Neural progenitor cell (in vitro differentiated cells): Measurements from ENCODE around the gene TLR3. TPM values are rescaled to one million over a fixed set of nuclear protein-coding genes. Genes with fewer than 3 reads are reported as not detected.

ENCODE experiments used
- DNase-seq: peaks from one replicate; pipeline ENCODE4 v3.0.0-alpha.2; 2016; ENCODE audit warnings: low spot score
- H2AFZ ChIP-seq: fragments of 200-600 bp; sonication (generic); replicated peaks from 2 replicates; pipeline ENCODE4 v1.6.1; 2016; ENCODE audit warnings: antibody characterized with exemption
- H3F3A ChIP-seq: fragments of 200-600 bp; sonication (generic); 2 replicates; pipeline ENCODE4 v1.6.1; 2016; ENCODE audit warnings: antibody characterized with exemption, low read depth
- H3K27ac ChIP-seq: fragments of 200-600 bp; sonication (generic); 2 replicates; pipeline ENCODE4 v1.5.1; 2016; ENCODE audit warnings: mild to moderate bottlenecking
- H3K27me3 ChIP-seq: fragments of 200-600 bp; sonication (generic); 2 replicates; pipeline ENCODE4 v1.6.1; 2016; ENCODE audit warnings: mild to moderate bottlenecking, moderate library complexity
- H3K36me3 ChIP-seq: fragments of 200-600 bp; sonication (generic); 2 replicates; pipeline ENCODE4 v1.5.1; 2016
- H3K4me1 ChIP-seq: fragments of 200-600 bp; sonication (generic); 2 replicates; pipeline ENCODE4 v1.6.1; 2016; ENCODE audit warnings: mixed run types
- H3K4me2 ChIP-seq: fragments of 200-600 bp; sonication (generic); 2 replicates; pipeline ENCODE4 v1.6.1; 2016
- H3K4me3 ChIP-seq: fragments of 200-600 bp; sonication (generic); 2 replicates; pipeline ENCODE4 v1.5.1; 2016
- H3K79me2 ChIP-seq: fragments of 200-600 bp; sonication (generic); 2 replicates; pipeline ENCODE4 v1.6.1; 2016; ENCODE audit warnings: low read depth
- H3K9ac ChIP-seq: fragments of 200-600 bp; sonication (generic); 2 replicates; pipeline ENCODE4 v1.6.1; 2016
- H3K9me3 ChIP-seq: fragments of 200-600 bp; sonication (generic); 2 replicates; pipeline ENCODE4 v1.5.1; 2016; ENCODE audit warnings: low read depth
- H4K20me1 ChIP-seq: fragments of 200-600 bp; sonication (generic); 2 replicates; pipeline ENCODE4 v1.6.1; 2016; ENCODE audit warnings: low read depth
- H3K27ac Mint-ChIP-seq: 3 replicates; pipeline ENCODE4 v1.8.0; 2021; ENCODE audit warnings: mixed read lengths
- H3K27me3 Mint-ChIP-seq: 2 replicates; pipeline ENCODE4 v1.8.0; 2022; ENCODE audit warnings: low read depth, mild to moderate bottlenecking, inconsistent platforms, moderate library complexity, mixed read lengths; ENCODE audit not compliant: insufficient read depth
- H3K36me3 Mint-ChIP-seq: 3 replicates; pipeline ENCODE4 v1.8.0; 2021; ENCODE audit warnings: mixed read lengths
- H3K4me1 Mint-ChIP-seq: 3 replicates; pipeline ENCODE4 v1.8.0; 2021; ENCODE audit warnings: mixed read lengths
- H3K4me3 Mint-ChIP-seq: 3 replicates; pipeline ENCODE4 v1.8.0; 2021; ENCODE audit warnings: mild to moderate bottlenecking, moderate library complexity, mixed read lengths
- H3K9me3 Mint-ChIP-seq: 3 replicates; pipeline ENCODE4 v1.8.0; 2020; ENCODE audit warnings: mixed read lengths
- CTCF ChIP-seq: fragments of 200-600 bp; sonication (generic); IDR thresholded peaks from 2 replicates; pipeline ENCODE4 v1.5.1; 2017; ENCODE audit warnings: antibody characterized with exemption, mild to moderate bottlenecking
- EZH2 ChIP-seq: fragments of 200-600 bp; sonication (generic); IDR thresholded peaks from 2 replicates; pipeline ENCODE4 v1.6.1; 2017; ENCODE audit warnings: antibody characterized with exemption, mild to moderate bottlenecking, moderate library complexity
- EZH2phosphoT487 ChIP-seq: fragments of 200-600 bp; sonication (generic); IDR thresholded peaks from 2 replicates; pipeline ENCODE4 v1.6.1; 2017; ENCODE audit warnings: antibody characterized with exemption
- total RNA-seq: library from RNA; depleted of rRNA; stranded (reverse); fragments of >200 nt; gene quantifications from 2 replicates; pipeline ENCODE4 v1.2.3, GENCODE V29; 2015; ENCODE audit warnings: low replicate concordance

TLR3 gene
- total RNA-seq, 1 donor from 2014 or later, result 0.92 TPM

- H3K9ac ChIP-seq, result no peak overlapping the region
- H3K27ac Mint-ChIP-seq, result no peak overlapping the region
- DNase-seq, result no peak
- peaks cover 8% of the 10 kb centered on the region for H3K4me1 ChIP-seq
- no peaks in the 10 kb centered on the region for H3K9me3 ChIP-seq
- no peak overlapping the region for H3K4me3 Mint-ChIP-seq
- H3K27me3 Mint-ChIP-seq, result peaks cover 19% of the 10 kb centered on the region
- no peak overlapping the region for H2AFZ ChIP-seq
- peak overlapping the region; percentile 11 for H3K4me2 ChIP-seq
- peaks cover 34% of the 10 kb centered on the region for H3K27me3 ChIP-seq
- H3K9me3 Mint-ChIP-seq, result no peaks in the 10 kb centered on the region
- H3K36me3 Mint-ChIP-seq, result no peaks in the 10 kb centered on the region
- peaks cover 26% of the 10 kb centered on the region for H3F3A ChIP-seq
- H3K36me3 ChIP-seq, result no peaks in the 10 kb centered on the region
- no peak for TF ChIP-seq EZH2phosphoT487
- no peak for TF ChIP-seq CTCF
- TF ChIP-seq EZH2, result no peak
- peaks cover 33% of the 10 kb centered on the region for H3K4me1 Mint-ChIP-seq
- H3K4me3 ChIP-seq, result no peak overlapping the region
- no peak overlapping the region for H3K27ac ChIP-seq
- H4K20me1 ChIP-seq, result no peaks in the 10 kb centered on the region
- no peaks in the 10 kb centered on the region for H3K79me2 ChIP-seq
Measured at GRCh38 chr4:186107947-186108346, 39.0 kb downstream of the TLR3 start.

- Histone ChIP-seq H3K27ac (no peak overlapping the region), H3K4me1 (peaks cover 8% of the 10 kb centered on the region), H3K4me3 (no peak overlapping the region), H2AFZ (no peak overlapping the region), H3F3A (peaks cover 26% of the 10 kb centered on the region), H3K9ac (no peak overlapping the region), H3K79me2 (no peaks in the 10 kb centered on the region), H3K9me3 (no peaks in the 10 kb centered on the region), H3K4me2 (peak overlapping the region; percentile 11), H3K27me3 (peaks cover 29% of the 10 kb centered on the region), H4K20me1 (no peaks in the 10 kb centered on the region), H3K36me3 (no peaks in the 10 kb centered on the region)
- H3K9me3 Mint-ChIP-seq, result no peaks in the 10 kb centered on the region
- TF ChIP-seq EZH2phosphoT487 (no peak), EZH2 (no peak), CTCF (no peak)
- no peak overlapping the region for H3K27ac Mint-ChIP-seq
- peaks cover 30% of the 10 kb centered on the region for H3K4me1 Mint-ChIP-seq
- peak; percentile 67 for DNase-seq
- no peak overlapping the region for H3K4me3 Mint-ChIP-seq
- H3K36me3 Mint-ChIP-seq, result no peaks in the 10 kb centered on the region
- H3K27me3 Mint-ChIP-seq, result peaks cover 19% of the 10 kb centered on the region
Measured at GRCh38 chr4:186108391-186108790, 39.4 kb downstream of the TLR3 start.

- peaks cover 21% of the 10 kb centered on the region for H3K27me3 ChIP-seq
- Mint-ChIP-seq H3K4me3 (no peak overlapping the region), H3K4me1 (peaks cover 30% of the 10 kb centered on the region), H3K9me3 (no peaks in the 10 kb centered on the region), H3K27ac (no peak overlapping the region), H3K36me3 (no peaks in the 10 kb centered on the region), H3K27me3 (peaks cover 12% of the 10 kb centered on the region)
- no peaks in the 10 kb centered on the region for H3K79me2 ChIP-seq
- peaks cover 26% of the 10 kb centered on the region for H3F3A ChIP-seq
- no peaks in the 10 kb centered on the region for H3K36me3 ChIP-seq
- H3K27ac ChIP-seq, result no peak overlapping the region
- H3K4me3 ChIP-seq, result no peak overlapping the region
- no peak overlapping the region for H3K4me2 ChIP-seq
- no peaks in the 10 kb centered on the region for H3K9me3 ChIP-seq
- no peak overlapping the region for H2AFZ ChIP-seq
- no peak overlapping the region for H3K9ac ChIP-seq
- no peak for DNase-seq
- TF ChIP-seq EZH2, result no peak
- TF ChIP-seq EZH2phosphoT487, result no peak
- no peak for TF ChIP-seq CTCF
- H3K4me1 ChIP-seq, result peaks cover 8% of the 10 kb centered on the region
- no peaks in the 10 kb centered on the region for H4K20me1 ChIP-seq
Measured at GRCh38 chr4:186109245-186109644, 40.3 kb downstream of the TLR3 start.
